GM19328 (cell line): ENCODE results near the gene HMX2.

Experiments
- ATAC-seq: cut with Tn5 transposase; IDR thresholded peaks from one replicate; pipeline ENCODE4 v1.9.1; 2021; ENCODE audit warnings: mild to moderate bottlenecking, moderate library complexity; ENCODE audit not compliant: unreplicated experiment

Gene HMX2, protein sequence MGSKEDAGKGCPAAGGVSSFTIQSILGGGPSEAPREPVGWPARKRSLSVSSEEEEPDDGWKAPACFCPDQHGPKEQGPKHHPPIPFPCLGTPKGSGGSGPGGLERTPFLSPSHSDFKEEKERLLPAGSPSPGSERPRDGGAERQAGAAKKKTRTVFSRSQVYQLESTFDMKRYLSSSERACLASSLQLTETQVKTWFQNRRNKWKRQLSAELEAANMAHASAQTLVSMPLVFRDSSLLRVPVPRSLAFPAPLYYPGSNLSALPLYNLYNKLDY

DNA sequence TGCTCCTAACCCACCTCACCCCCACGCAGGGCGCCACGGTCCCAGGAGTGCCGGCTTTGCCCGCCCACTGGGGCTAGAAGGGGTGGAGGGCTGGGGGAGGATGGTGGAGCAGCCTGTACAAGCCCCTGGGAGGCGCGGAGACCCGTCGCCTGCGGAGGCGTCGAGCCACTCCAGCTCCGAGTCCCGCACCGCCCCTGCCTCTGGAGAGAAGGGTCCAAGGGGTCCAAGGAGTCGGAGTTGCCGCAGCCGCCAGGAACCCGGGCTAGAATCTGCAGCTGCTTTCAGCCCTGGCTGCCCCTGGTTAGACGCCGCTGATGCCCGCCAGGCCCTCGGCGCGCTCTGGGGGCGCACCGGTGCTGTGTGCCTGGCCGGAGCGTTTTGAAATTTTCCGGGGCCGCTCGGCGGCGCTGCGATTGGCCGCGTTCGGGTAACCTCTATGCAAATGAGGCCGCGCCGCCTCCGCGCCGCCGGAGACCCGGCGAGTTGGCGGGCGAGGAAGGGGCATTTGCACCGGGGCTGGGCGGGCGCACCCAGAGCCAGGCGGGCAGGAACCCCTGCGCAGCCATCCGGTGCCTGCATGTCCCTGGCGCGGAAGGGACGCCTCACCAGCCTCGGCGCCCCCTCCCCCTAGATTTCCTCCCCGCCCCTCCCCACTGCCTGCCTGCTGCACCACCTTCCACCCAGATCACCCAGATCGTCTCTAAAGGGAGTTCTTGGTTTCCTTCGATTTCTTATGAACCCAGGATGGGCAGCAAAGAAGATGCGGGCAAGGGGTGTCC is at the start of gene HMX2:
HMX2 (plus strand) TSS at position 502 of the 779 bp plus-strand sequence; CDS start at position 745, 243 bp downstream.
- no peak for ATAC-seq

DNA sequence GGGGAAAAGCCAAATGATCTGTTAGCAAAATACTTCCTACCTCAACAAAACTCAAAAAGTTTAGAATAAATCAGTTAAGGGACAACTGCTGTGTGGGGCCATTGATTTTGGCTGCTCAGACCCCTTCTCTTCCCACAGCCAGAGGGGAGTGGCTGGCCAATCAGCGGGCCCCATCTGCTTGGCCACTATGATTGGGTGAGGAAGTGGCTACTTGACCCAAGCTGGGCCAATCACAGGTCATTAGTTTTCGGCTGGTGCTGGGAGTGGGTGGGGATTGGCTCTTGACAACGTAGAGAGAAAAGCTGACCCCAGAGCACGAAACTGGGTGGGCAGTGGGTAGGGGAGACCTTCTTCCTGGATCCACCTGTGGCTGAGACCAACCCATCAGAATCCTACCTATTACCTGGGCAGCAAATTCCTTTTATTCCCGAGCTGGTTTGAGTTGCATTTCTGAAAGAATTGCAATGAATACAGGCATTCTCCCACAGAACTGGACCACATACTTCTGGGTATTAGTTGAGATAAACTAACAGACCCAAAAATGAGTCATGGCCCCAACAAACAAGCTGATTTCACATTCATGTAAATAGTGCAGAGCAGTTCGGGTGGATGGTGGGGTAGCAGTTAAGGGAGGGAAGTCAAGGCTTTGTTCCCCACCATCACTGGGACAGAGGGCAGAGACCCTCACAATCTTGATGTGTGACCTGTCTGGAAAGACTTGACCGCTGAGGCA is 47.7 kb upstream of the HMX2 start:
- no peak for ATAC-seq

DNA sequence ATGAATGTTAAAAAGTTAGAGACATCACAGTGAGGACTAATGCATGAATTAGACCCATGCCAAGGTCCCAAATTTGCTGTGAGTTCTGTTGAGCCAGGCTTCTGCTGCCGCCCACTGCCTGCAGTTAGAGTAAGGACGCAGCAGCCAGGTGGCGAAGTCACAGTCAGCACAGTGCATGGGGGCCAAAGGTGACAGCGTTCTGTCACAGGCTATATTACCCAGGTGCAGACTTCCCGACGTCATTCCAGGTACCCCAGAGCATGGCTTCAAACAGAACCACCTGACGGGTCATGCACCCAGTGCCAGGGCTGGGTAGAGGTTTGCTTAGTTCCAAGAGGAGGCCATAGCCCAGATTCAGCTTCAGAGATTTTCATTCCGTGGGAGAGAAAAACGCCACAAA is 46.1 kb upstream of the HMX2 start:
- ATAC-seq: no peak

DNA sequence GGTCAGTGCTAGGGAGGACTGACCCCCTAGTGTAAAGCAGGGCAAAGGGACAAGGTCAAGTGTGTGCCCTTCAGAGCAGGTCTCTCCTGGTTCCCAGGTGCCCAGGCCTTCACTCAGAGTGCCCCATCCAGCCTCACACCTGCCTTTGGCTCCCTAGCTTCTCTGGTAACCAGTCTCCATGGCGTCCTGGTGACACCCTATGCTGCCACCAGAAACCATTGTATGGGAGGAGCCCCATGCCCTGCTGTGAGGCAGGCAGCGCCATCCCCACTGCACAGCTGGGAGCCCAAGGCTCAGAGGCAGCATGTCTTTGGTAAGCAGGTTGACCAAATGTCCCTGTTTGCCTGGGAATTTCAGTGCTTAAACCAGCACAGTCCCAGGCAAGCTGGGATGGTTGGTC is 45.3 kb upstream of the HMX2 start:
- no peak for ATAC-seq

DNA sequence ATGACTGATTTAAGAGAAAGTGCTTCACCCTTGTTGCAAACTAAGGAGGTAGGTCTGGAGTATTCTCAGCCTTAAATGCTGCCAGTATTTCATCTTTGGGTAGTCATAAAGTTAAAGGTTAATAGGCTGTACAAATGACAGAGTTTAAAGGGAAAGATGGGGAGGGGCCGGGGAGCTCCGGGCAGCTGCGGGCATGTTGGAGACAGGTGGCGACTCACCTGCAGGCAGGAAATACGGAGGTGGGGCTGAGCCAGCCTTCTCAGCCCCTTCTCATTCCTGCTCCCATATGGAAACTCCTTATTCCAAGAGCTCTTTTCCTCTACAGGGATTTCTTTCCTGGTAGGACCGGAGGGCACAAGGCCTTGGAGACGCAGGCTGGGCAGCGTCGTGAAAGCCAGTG is 44.0 kb upstream of the HMX2 start:
- no peak for ATAC-seq

DNA sequence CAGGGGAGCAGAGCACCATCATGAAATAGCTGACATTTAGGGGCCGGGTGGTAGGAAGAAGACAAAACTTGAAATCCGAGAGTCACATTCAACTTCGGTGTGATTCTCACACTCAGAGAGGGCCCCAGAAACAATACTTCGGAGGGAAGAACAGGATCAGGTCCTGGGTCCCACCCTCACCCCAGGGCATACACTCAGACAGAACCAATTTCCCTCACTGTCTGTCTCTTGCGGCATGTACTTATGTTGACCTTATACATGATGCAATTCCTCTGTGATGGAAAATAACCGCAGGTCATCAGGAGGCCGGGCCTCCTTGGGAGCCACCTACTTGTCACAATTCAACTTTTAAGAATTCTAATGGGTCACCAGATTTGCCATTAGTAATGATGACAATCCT is 38.5 kb upstream of the HMX2 start:
- ATAC-seq: no peak

DNA sequence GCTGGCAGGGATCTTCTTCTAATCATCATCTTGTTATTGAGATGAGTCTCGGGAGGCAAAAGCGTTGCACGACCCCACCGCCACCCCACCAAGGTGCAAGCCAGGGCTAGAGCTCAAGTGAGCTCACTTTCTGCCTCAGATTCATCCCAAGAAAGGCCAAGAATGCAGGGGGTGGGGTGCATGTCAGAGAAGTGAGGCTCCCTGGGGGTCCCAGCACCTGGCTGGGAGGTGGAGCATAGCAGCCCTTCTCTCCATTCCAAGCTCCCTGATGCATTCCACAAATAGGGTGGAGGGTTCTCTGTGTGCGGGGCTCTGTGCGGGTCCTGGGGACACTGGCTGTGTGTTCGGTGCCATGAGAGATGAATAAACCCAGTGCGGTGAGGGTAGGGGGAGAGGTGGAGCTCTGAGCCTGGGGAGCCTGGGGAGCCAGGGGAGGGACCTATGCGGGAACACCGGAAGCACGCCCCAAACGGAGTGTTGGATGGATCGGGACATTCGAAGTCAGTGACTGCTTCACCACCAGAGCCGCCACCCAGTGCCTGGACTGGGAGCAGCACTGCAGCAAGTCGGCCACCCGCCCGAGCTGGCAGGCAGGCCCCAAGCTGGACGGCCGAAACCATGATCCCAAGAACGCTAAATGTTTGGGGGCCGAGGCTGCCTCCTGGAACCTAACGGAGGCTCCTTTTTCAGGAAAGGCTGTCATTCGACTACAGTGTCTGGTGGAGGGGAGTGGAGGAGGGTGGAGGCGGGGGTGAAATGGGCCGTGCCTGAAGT is 30.1 kb upstream of the HMX2 start:
- ATAC-seq: no peak

DNA sequence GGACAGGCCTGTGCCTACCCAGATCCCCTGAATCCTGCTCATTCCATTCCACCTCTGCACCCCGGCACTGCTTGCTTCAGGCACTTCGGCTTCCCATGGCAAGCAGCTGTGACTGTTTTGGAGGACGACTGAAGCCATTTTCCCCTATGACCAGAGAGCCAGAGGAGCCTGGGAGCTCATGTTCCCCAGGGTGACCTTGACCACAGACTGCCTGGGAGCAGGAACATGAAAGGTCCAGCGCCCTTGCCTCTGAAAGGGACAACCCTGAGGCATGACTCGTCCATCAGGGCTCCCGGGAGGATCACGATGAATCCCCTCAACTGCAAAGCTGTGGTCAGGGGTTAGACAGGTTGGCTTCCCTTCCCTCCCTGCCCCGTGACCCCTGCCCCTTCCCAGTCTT is 28.9 kb upstream of the HMX2 start:
- ATAC-seq: no peak

DNA sequence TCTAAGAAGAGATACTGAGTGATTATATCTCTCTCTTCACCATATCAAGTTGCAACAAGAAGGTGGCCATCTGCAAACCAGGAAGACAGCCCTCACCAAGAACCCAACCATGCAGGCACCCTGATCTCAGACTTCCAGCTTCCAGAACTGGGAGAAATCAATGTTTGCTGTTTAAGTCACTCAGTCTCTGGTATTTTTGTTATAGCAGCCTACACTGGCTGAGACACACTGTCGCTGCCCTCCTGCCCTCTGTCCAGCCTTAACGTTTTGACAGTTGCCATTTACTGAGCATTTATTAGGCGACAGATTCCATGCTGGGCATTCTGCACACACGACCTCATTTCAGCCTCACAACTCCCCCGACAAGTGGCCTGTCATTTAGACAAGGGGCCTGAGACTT is 21.7 kb upstream of the HMX2 start:
- ATAC-seq: no peak

DNA sequence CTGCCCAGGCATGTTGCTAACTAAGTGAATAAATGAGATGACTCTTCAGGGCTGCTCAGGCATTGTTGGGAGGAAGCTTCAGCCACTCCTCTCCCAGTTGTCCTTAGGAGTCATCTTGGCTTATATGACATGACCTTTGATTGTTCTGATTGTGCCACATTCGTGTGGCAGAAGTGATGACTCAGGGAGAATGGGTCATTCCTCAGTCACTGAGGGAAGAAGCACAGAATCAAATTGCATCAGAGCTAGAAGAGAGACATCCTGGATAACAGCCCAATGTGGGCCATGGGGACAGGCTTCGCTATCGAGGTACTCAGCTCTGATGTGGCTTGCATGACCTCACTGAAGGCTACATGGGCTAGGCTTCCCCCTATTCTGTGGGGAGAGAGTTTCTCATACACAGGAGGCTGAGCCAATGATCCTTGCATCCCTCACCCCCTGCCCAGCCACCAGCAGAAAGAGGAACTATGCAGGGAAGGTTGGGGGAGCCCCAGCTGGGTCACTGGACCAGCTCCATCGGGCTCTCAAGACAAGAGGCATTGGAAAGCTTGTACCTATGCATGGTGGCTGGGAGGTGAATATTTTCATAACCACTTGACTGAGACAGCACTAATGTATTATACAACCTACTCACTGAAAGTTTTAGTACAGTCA is 18.2 kb upstream of the HMX2 start:
- no peak for ATAC-seq

DNA sequence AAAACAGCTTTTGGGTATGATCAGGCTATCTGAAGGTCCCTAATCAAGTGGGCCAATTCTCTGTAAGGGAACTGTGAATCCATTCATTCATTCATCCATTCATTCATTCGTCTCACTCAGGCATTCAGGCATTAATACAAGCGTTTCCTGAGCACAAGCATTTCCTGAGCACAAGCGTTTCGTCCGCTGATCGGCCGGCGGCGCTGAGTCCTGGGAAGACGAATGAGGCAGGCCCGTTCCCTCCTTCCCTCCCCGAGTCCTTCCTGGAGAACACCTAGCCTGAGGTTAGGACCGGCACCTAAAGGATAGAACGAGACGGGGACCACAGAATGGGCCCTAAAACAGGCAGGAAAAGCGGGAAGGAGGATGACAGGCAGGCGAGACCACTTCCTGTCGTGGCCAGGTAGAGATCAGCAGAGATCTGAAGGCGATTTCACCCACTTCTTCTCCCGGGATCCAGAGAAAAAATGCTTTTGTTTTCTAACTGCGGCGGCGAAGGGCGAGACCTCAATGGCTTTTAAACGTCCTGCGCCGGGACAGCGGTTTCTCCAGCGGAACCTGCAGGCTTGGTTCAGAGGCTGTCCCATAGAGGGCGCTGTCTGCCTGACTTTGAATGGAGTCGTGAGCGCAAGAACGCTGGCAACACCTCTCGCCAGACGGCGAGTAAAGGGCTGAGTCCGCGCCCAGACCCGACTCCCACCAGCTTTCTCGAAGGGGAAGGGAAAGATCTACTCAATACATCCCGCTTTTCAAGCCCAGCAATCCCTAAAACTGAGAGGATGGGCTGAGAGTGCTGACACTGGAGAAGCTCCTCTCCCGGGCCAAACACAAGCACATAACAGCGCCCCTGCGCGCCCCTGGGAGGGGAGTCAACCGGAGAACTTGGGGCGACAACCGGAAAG is 15.1 kb upstream of the HMX2 start:
- ATAC-seq: no peak

DNA sequence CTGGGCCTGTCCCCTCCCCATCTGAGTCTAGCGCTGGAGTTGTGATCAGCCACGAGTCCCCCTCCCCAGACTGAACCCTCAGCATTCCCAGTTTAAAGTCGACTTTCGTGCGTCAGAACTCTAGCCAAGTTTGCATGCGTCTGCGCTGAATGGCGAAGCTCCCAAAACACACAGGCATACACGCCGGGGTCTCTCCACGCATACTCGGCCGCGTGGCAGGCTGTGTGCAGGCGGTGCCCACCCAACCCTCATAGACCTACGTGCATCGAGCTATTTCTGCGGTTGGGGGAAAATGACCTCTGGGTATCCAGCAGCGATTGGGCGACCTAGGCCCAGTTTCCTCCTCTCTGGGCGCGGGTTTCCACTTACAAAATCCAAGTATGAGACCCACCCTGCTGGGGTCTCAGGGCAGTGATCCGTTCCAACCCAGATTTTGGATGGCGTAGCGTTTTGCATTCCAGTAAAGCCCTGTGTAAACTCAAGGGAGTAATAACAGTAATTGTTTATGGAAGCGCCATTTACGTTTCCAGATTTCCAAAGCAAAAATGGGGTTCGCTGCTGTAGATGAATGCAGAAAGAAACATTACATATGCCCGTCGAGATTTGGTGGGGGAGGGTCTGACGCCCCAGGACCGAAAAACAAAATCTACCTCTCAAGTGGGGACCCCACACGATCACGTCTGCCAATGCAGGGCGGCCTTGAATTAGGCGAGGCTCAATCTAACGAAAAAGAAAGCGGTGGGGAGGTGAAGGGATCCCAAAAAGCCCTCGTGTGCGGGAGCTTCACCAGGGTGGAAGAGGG is 14.2 kb upstream of the HMX2 start:
- no peak for ATAC-seq

DNA sequence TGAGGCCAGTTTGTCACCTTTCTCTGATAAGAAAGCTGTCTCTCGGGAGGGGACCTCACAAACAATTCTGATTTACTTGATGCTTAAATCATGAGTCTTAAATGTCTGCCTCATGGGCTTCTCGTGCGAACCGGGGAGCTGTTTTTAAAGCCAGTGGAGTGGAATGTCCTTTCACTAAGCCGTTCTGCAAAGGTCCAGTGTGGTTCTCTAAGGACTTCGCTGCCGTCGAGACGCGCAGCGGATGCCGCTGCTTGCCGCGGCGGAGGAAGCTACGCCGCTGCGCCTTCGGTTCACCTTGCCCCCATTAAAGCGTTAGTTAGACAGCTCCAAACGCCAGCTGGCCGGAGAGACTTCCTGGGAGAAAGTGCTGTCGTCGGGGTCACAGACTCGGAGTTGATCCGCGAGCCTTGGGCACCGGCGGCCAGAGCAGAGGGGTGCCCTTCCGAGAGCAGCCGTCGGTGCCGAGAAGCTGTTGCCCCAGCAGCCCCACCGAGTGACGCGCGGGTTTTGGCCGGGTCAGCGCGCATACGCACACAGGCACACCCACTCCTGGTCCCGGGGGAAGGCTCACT is 13.5 kb upstream of the HMX2 start:
- no peak for ATAC-seq

DNA sequence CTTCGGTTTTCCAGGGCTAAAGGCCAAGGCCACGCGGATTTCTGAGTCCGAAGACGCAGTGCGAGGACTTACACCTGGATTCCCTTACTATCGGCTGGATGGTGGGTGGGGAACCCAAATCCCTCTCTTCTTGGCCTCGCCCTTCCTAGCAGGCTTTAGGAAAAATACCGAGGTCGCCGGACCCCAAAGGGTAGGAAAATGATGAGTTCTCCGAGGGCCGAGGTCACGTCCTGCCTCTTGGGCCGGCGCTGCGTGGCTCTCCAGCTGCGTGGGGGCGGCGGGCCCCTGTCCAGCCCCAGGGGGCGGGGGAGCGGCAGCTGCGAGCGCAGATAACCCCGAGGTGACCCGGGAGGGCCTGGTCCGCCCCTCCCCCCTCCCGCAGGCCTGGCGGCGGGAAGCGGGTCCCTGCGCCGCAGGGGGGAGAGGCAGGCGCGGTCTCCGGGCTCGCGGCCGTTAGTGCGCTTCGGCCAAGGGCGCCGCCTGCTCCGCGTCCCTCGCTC is 13.0 kb upstream of the HMX2 start:
- no peak for ATAC-seq

DNA sequence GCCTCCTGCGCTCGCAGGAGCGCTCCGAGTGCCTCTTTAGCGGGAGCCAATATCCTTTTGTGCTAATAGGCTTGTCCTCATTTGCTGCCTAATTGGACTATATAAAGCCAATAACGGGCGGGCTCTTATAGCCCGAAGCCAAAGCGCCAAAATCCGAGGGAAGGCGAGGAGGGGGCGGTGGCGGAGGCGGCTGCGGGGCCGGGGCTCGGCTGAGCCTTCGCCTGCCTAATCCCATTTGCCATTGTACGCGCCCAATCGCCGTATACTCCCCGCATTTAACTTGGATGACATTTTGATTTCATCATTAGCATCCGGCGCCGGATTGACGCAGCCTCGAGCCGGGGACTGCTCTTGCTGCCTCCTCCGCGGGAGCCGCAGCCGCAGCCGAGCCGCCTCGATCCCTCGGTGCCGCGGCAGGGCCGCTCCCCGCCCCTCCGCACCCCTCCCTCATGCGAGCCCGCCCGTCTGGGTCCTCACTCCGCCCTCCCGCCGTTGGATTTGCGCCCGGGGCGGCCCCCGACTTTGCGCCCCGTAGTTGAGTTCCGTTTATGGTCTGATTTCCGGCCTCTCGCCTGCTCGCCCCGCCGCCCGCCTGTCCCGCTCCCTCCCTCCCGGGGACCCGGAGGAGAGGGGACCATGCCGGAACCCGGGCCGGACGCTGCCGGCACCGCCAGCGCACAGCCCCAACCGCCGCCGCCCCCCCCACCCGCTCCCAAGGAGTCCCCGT is 12.4 kb upstream of the HMX2 start, which contains the start of gene HMX3:
HMX3 (plus strand) TSS at position 556 of the 727 bp plus-strand sequence; CDS start at position 637, 81 bp downstream.
- no peak for ATAC-seq

DNA sequence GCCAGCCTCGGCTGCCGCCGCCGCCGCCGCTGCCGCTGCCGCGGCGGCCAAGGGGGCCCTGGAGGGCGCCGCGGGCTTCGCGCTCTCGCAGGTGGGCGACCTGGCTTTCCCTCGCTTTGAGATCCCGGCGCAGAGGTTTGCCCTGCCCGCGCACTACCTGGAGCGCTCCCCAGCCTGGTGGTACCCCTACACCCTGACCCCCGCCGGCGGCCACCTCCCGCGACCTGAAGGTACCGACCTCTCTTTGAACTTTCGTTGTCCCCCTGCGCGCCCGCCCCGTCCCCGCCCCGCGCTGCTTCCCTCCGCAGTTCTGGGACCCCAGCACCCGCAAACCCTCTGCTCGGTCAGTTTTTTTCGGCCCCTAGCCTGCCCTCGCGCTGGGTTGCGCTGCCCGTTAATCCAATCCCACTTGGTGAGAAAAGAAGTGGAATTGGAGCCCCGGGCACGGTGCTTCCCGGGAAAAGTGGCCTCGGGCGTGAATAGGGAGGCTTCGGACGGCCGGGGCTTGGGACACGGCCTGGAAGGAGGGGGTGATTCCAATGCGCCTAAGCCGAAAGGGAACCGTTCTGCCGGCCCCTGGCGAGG is 11.6 kb upstream of the HMX2 start:
- ATAC-seq: no peak
